ENCODE results near the gene NDUFA12. TPM values are rescaled to one million over a fixed set of nuclear protein-coding genes. Genes with fewer than 3 reads are reported as not detected.

The NDUFA12 gene
- total and polyA plus RNA-seq, 9 of the 15 experiments (the other 6 are each of a cell fraction or from before 2014, with no cell fraction given) = 115 to 986 (median 283) TPM

GRCh38 chr12:95003213-95003920, at the start of gene NDUFA12 (continued):
- TF ChIP-seq THAP12 (CRISPR knock-in tag; IDR thresholded peaks at IDR 0.05) (0 out of 2 replicates have a peak, but pooled peaks have one; percentile 38), GTF2E2 (tag; IDR thresholded peaks at IDR 0.05) (peak; percentile 95), YBX1 (IDR thresholded peaks at IDR 0.05) (no peak), SMARCA5 (IDR thresholded peaks at IDR 0.05) (no peak), SUPT5H (IDR thresholded peaks at IDR 0.05) (peak; percentile 97), GABPB2 (CRISPR knock-in tag; conservative IDR thresholded peaks at IDR 0.05) (no peak), NUFIP1 (IDR thresholded peaks at IDR 0.05; ENCODE audit: partially characterized antibody) (no peak), ARID3A (IDR thresholded peaks at IDR 0.05; ENCODE audit: borderline replicate concordance, low read depth, low read length) (no peak), ARNT (IDR thresholded peaks at IDR 0.05) (peak in 1 of 2 experiments; percentile 19; a peak in 1 of 4 replicates), NRF1 (conservative IDR thresholded peaks at IDR 0.05 in 1 of 2, IDR thresholded peaks at IDR 0.05 in 1 of 2) (peak; percentile 98), GATA2 (CRISPR knock-in tag; IDR thresholded peaks at IDR 0.05) (no peak), USF2 (CRISPR knock-in tag; IDR thresholded peaks at IDR 0.05) (no peak), SRF (CRISPR knock-in tag; IDR thresholded peaks at IDR 0.05) (peak in 1 of 2 experiments; percentile 74; a peak in 2 of 4 replicates), POLR2A (conservative IDR thresholded peaks at IDR 0.05) (peak; percentile 97), TEAD4 (IDR thresholded peaks at IDR 0.05; ENCODE audit: low read length) (no peak), TEAD4 (CRISPR knock-in tag; IDR thresholded peaks at IDR 0.05; ENCODE audit: borderline replicate concordance) (no peak), KLF1 (tag; IDR thresholded peaks at IDR 0.05) (0 out of 2 replicates have a peak, but pooled peaks have one; percentile 30), ZNF124 (CRISPR knock-in tag; IDR thresholded peaks at IDR 0.05) (no peak), ILF3 (IDR thresholded peaks at IDR 0.05; ENCODE audit: borderline replicate concordance) (0 out of 2 replicates have a peak, but pooled peaks have one; percentile 8)
- TF ChIP-seq, protein P1, sequence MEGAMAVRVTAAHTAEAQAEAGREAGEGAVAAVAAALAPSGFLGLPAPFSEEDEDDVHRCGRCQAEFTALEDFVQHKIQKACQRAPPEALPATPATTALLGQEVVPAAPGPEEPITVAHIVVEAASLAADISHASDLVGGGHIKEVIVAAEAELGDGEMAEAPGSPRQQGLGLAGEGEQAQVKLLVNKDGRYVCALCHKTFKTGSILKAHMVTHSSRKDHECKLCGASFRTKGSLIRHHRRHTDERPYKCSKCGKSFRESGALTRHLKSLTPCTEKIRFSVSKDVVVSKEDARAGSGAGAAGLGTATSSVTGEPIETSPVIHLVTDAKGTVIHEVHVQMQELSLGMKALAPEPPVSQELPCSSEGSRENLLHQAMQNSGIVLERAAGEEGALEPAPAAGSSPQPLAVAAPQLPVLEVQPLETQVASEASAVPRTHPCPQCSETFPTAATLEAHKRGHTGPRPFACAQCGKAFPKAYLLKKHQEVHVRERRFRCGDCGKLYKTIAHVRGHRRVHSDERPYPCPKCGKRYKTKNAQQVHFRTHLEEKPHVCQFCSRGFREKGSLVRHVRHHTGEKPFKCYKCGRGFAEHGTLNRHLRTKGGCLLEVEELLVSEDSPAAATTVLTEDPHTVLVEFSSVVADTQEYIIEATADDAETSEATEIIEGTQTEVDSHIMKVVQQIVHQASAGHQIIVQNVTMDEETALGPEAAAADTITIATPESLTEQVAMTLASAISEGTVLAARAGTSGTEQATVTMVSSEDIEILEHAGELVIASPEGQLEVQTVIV (CRISPR knock-in tag; IDR thresholded peaks at IDR 0.05; ENCODE audit: borderline replicate concordance) = no peak
- TF ChIP-seq, protein P2, sequence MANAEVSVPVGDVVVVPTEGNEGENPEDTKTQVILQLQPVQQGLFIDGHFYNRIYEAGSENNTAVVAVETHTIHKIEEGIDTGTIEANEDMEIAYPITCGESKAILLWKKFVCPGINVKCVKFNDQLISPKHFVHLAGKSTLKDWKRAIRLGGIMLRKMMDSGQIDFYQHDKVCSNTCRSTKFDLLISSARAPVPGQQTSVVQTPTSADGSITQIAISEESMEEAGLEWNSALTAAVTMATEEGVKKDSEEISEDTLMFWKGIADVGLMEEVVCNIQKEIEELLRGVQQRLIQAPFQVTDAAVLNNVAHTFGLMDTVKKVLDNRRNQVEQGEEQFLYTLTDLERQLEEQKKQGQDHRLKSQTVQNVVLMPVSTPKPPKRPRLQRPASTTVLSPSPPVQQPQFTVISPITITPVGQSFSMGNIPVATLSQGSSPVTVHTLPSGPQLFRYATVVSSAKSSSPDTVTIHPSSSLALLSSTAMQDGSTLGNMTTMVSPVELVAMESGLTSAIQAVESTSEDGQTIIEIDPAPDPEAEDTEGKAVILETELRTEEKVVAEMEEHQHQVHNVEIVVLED (CRISPR knock-in tag; IDR thresholded peaks at IDR 0.05) = 0 out of 2 replicates have a peak, but pooled peaks have one; percentile 44
